ENCODE results near the gene PIP5KL1.

PIP5KL1 gene

DNA sequence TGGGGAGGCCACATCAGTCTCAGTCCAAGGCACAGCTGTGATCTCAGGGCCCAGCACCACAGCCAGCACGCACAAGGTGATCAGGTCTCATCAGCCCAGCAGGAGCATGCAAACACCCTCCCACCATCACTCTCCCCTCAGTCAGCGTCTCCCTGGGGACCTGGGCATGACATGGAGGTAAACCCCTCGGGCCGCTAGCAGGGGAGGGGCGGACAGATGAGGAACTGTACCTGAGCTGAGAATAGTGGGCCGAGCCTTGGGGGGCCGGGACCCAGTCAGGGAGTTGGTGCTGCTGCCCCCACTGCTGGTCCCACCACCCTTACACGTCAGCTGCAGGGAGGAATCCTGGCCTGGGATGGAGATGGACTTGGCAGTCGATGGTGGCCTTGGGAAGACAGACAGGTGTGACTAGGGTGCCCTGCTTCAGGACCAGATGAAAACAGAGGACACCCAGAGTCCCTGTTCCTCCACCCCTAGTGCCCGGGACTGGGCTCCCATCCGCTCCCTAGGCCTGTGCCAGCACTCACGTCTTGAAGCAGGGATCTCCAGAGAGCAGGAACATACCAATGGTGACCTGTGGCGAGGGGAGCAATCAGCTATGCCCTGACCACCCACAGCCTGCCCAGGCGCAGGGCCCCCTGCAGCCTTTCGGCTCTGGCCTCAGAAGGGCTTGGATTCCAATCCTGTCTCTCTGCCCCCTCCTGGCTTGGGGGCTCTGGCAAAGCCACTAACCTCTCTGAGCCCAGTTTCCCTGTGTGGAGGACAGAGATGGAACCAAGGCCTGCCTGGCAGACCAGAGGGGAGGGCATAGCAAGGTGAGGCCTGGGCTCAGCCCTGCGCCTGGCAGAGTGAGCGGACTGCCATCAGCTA, 17.5 kb upstream of the PIP5KL1 start:
- DNase-seq (ENCODE audit: low read depth) = no peak
- no peak overlapping the region for H3K4me3 ChIP-seq (ENCODE audit: low read depth, low read length)
- TF ChIP-seq, protein P1, sequence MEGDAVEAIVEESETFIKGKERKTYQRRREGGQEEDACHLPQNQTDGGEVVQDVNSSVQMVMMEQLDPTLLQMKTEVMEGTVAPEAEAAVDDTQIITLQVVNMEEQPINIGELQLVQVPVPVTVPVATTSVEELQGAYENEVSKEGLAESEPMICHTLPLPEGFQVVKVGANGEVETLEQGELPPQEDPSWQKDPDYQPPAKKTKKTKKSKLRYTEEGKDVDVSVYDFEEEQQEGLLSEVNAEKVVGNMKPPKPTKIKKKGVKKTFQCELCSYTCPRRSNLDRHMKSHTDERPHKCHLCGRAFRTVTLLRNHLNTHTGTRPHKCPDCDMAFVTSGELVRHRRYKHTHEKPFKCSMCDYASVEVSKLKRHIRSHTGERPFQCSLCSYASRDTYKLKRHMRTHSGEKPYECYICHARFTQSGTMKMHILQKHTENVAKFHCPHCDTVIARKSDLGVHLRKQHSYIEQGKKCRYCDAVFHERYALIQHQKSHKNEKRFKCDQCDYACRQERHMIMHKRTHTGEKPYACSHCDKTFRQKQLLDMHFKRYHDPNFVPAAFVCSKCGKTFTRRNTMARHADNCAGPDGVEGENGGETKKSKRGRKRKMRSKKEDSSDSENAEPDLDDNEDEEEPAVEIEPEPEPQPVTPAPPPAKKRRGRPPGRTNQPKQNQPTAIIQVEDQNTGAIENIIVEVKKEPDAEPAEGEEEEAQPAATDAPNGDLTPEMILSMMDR (conservative IDR thresholded peaks at IDR 0.05; ENCODE audit: low read depth, low read length) = no peak

DNA sequence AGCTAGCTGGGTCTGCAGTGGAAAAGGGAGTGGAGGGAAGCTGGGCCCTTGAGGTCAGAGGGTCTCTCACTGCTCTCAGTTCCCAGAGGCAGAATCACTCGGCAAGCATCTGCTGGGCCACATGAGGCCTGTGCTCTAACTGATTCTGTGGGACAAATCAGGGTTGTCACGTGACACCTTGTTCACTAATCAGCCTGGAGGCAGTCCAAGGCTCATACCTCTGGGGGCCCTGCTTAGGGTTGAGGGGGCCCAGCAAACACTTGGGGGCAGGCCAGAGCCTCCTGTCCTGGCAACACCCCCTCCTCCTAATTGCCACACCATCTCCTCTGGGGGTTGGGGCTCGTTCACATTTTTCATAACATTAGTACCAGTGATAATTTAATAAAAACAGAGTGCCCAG, 16.2 kb upstream of the PIP5KL1 start:
- no peak for DNase-seq (ENCODE audit: low read depth)
- TF ChIP-seq, protein P1 (conservative IDR thresholded peaks at IDR 0.05; ENCODE audit: low read depth, low read length) = no peak
- no peak overlapping the region for H3K4me3 ChIP-seq (ENCODE audit: low read depth, low read length)

DNA sequence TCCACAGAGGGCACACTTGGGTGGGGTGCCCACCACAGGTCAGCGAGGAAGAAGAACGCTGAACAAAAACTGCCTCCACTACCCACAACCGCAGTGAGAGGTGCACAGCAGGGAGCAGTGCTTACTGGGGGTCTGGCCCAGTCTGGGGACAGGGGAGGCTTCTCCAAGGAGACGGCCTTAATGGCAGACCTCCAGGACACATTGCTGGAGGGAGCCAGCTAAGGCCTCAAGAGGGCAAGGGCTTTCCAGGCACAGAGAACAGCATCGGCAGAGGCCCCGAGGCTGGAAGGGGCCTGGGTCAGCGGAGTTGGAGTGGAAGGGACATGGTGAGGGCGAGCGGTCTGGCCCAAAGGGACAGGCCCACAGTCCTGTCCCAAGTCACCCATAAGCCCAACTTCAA, 15.4 kb upstream of the PIP5KL1 start:
- TF ChIP-seq, protein P1 (conservative IDR thresholded peaks at IDR 0.05; ENCODE audit: low read depth, low read length) = no peak
- no peak overlapping the region for H3K4me3 ChIP-seq (ENCODE audit: low read depth, low read length)
- DNase-seq (ENCODE audit: low read depth) = no peak

DNA sequence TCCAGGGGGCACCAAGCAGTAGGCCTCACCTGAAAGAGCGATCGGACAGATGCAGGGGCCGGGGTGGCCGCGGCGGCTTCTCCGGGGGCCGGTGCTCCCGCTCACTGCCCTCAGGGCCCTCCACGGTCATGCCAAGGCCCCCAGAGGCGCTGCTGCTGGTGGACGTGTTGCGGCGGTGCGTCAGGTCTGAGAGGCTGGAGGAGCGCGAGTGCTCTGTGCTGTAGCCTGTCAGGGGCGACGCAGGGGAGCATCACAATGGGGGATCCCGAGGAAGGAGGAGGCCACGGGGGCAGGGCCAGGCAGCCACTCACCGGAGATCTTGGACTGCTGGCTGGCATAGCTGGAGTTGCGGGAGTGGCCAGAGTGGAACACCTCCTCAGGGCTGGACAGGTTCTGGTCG, 14.8 kb upstream of the PIP5KL1 start:
- no peak for DNase-seq (ENCODE audit: low read depth)
- TF ChIP-seq, protein P1 (conservative IDR thresholded peaks at IDR 0.05; ENCODE audit: low read depth, low read length) = no peak
- no peak overlapping the region for H3K4me3 ChIP-seq (ENCODE audit: low read depth, low read length)

DNA sequence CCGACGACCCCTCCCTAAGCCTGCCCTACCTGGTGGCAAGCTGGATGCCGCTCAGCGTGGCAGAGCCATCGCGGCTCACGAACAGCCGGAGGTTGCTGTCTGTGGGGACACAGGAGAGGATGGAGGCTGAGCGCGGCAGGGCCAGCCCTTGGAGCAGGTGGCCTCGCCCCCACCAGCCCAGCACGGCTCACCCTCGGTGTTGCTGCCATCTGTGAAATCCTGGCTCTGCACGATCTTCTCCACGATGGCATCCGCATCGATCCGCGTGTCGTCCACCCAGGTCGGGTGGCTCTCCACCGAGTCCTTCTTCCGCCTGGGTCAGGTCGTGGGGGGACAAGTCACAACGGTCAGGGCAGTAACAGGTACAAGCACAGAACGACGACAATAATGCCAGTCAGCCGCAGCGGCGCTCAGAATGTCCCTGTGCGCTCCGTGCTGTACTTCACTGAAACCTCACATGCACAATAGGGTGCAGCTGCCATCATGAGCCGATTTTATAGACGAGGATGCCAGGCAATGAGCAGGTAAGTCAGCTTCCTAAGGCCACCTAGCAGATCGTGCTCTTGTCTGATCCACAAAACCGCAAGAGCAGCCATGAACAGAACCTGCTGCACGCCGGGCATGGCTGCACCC, 14.1 kb upstream of the PIP5KL1 start:
- DNase-seq (ENCODE audit: low read depth) = no peak
- TF ChIP-seq, protein P1 (conservative IDR thresholded peaks at IDR 0.05; ENCODE audit: low read depth, low read length) = no peak
- no peak overlapping the region for H3K4me3 ChIP-seq (ENCODE audit: low read depth, low read length)

DNA sequence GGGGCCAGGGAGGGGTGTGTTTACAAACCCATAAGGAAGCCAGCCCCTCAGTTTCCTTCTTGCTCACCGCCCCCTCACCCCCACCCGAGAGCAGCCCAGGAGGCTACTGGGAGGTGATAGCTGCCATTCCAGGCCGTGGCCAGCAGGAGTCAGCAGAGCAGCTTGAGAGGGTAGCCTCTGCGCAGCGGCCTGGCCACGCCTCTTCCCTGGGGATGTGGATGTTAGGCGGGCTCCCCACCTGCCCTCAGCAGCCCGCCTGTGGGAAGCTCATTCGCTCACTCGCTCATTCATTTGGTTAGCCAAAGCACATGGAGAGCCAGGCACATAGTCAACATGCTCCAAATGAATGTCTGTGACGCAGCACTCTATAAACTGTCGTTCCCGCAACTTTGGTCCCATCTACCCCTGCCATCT, 13.2 kb upstream of the PIP5KL1 start:
- TF ChIP-seq, protein P1 (conservative IDR thresholded peaks at IDR 0.05; ENCODE audit: low read depth, low read length) = peak; percentile 93
- no peak overlapping the region for H3K4me3 ChIP-seq (ENCODE audit: low read depth, low read length)

More for the DNA sequence above, 13.2 kb upstream of the PIP5KL1 start:
- DNase-seq (ENCODE audit: low read depth) = peak; percentile 84

All from choroid plexus epithelial cell (primary cell).